H1 (cell line): ENCODE data around the gene UNC13D.

Experiments used
- CBX5 ChIP-seq: fragments of 300-800, 300-1000 bp; sonication (generic); IDR thresholded peaks from 2 replicates; pipeline ENCODE4 v1.7.1; 2016; ENCODE audit warnings: antibody characterized with exemption, low read length, low read depth
- CEBPB ChIP-seq: IDR thresholded peaks from 2 replicates; pipeline ENCODE4 v1.6.1; 2012; ENCODE audit warnings: low read depth, low read length
- CHD2 ChIP-seq: IDR thresholded peaks from 2 replicates; pipeline ENCODE4 v1.6.1; 2012; ENCODE audit warnings: low read length, improper control_type of control experiment
- EP300 ChIP-seq, 2 experiments: IDR thresholded peaks; 1 replicate in 1 of 2; 2 replicates in 1 of 2; pipeline ENCODE4 v1.6.1; 2011 to 2012; ENCODE audit warnings: low read depth in 2 of 2, low read length in 2 of 2, mild to moderate bottlenecking in 2 of 2, borderline replicate concordance in 1 of 2, inconsistent platforms in 1 of 2, moderate library complexity in 1 of 2
- EZH2 ChIP-seq: fragments of 200-600 bp; sonication (generic); IDR thresholded peaks from 2 replicates; pipeline ENCODE4 v1.7.1; 2012; ENCODE audit warnings: low read depth, mild to moderate bottlenecking, moderate library complexity, low read length, inconsistent platforms; ENCODE audit not compliant: severe bottlenecking
- POU5F1 ChIP-seq: IDR thresholded peaks from 2 replicates; pipeline ENCODE4 v1.6.1; 2011; ENCODE audit warnings: low read depth, mild to moderate bottlenecking, low read length, moderate library complexity
- TAF1 ChIP-seq: IDR thresholded peaks from 2 replicates; pipeline ENCODE4 v1.6.1; 2011; ENCODE audit warnings: mild to moderate bottlenecking, low read depth, low read length
- TF ChIP-seq, protein P1 (sequence below), 3 experiments: IDR thresholded peaks; 1 replicate in 2 of 3; 2 replicates in 1 of 3; pipeline versions ENCODE4 v1.5.1 to v1.6.1; 2011; ENCODE audit warnings: low read length in 3 of 3, mild to moderate bottlenecking in 3 of 3, inconsistent platforms in 2 of 3, low read depth in 1 of 3, moderate library complexity in 1 of 3; ENCODE audit not compliant: insufficient read depth in 1 of 3; ENCODE audit errors: control extremely low read depth in 1 of 3
- TF ChIP-seq, protein P2 (sequence below): IDR thresholded peaks from 2 replicates; pipeline ENCODE4 v1.6.1; 2012; ENCODE audit warnings: low read length, inconsistent platforms

DNA sequence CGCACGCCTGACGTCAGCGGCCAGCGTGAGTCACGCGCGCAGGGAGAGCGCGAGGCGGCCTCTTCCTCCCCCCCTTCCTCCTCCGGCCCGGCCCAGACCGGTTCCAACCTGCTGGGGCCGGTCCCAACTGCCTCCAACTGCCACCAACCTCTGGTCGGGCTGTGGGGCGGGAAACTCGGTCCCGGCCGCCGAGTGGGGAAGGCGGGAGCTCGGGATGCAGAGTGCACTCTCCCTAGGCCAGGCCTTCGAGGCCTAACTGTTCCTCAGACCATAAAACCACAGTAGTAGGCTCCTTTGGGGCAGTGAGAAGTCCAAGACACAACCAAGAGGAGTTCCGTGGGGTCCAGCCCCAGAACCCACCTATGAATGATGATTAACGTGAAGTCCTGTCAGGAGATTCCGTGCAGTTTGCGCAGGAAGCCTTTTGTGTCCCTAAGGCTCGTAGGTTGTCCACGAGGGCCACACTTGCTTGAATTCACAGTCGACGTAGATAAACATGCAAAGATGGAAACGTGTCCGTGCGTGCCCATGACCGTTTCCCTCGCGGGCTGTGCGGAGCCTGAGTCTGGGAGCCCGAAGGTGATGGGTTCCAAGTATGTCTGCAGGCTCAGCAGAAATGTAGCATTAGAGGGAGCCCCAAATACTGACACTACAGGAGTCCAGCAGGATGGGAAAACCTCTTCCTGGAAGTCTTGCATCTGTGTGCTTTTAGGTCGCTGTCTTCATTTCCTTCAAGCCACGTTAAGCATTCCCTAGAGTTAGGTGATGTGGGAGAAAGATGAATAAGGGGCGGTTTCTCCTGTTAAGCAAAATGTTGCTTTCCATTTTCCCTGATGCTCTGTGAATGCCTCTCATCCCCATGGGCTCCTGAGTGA, 59.0 kb downstream of the UNC13D start:
- TF ChIP-seq, protein P1, sequence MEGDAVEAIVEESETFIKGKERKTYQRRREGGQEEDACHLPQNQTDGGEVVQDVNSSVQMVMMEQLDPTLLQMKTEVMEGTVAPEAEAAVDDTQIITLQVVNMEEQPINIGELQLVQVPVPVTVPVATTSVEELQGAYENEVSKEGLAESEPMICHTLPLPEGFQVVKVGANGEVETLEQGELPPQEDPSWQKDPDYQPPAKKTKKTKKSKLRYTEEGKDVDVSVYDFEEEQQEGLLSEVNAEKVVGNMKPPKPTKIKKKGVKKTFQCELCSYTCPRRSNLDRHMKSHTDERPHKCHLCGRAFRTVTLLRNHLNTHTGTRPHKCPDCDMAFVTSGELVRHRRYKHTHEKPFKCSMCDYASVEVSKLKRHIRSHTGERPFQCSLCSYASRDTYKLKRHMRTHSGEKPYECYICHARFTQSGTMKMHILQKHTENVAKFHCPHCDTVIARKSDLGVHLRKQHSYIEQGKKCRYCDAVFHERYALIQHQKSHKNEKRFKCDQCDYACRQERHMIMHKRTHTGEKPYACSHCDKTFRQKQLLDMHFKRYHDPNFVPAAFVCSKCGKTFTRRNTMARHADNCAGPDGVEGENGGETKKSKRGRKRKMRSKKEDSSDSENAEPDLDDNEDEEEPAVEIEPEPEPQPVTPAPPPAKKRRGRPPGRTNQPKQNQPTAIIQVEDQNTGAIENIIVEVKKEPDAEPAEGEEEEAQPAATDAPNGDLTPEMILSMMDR (IDR thresholded peaks at IDR 0.05; ENCODE audit: control extremely low read depth in 1 of 3, insufficient read depth in 1 of 3, low read depth in 1 of 3, low read length in 3 of 3) = no peak
- TF ChIP-seq, protein P2, sequence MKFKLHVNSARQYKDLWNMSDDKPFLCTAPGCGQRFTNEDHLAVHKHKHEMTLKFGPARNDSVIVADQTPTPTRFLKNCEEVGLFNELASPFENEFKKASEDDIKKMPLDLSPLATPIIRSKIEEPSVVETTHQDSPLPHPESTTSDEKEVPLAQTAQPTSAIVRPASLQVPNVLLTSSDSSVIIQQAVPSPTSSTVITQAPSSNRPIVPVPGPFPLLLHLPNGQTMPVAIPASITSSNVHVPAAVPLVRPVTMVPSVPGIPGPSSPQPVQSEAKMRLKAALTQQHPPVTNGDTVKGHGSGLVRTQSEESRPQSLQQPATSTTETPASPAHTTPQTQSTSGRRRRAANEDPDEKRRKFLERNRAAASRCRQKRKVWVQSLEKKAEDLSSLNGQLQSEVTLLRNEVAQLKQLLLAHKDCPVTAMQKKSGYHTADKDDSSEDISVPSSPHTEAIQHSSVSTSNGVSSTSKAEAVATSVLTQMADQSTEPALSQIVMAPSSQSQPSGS = peak; percentile 76
- TF ChIP-seq POU5F1 = no peak
- peak in 1 of 2 experiments; percentile 95; a peak in 2 of 3 replicates for TF ChIP-seq EP300 (IDR thresholded peaks at IDR 0.05; ENCODE audit: borderline replicate concordance in 1 of 2, low read depth in 2 of 2, low read length in 2 of 2)
- TF ChIP-seq CHD2 = no peak
- TF ChIP-seq EZH2 = no peak
- TF ChIP-seq CBX5 = no peak
- TF ChIP-seq CEBPB = no peak
- peak; percentile 98 for TF ChIP-seq TAF1
